SKM-1 (cell line): ENCODE results near the gene ENTPD3.

Experiments used
- DNase-seq: peaks from one replicate; lab custom pipeline; 2025; ENCODE audit not compliant: unreplicated experiment; lab: John Stamatoyannopoulos, UW

The ENTPD3 gene

GRCh38 chr3:40387001-40387894 lies at the start of gene ENTPD3:
TSS of gene ENTPD3 (plus strand) at chr3:40387184. CDS start at chr3:40388058, 874 bp downstream.
- no peak for DNase-seq

- DNase-seq: no peak
These were observed 47.1 kb upstream of the ENTPD3 start for GRCh38 chr3:40339871-40340270.

- no peak for DNase-seq
These were observed 46.3 kb upstream of the ENTPD3 start for GRCh38 chr3:40340541-40341170.

GRCh38 chr3:40341671-40342070 lies 45.3 kb upstream of the ENTPD3 start:
- no peak for DNase-seq

- DNase-seq: no peak
These were observed 36.5 kb upstream of the ENTPD3 start for GRCh38 chr3:40350529-40350928.

GRCh38 chr3:40355410-40355809 lies 31.6 kb upstream of the ENTPD3 start:
- no peak for DNase-seq

- no peak for DNase-seq
These were observed 28.5 kb upstream of the ENTPD3 start for GRCh38 chr3:40358454-40358853.

GRCh38 chr3:40363674-40364073 lies 23.3 kb upstream of the ENTPD3 start:
- no peak for DNase-seq

GRCh38 chr3:40366203-40367162 lies 20.5 kb upstream of the ENTPD3 start:
- no peak for DNase-seq

- DNase-seq: no peak
These were observed 17.3 kb upstream of the ENTPD3 start for GRCh38 chr3:40369716-40370115.

GRCh38 chr3:40377822-40378221 lies 9.2 kb upstream of the ENTPD3 start:
- DNase-seq: no peak

GRCh38 chr3:40379674-40380306 lies 7.2 kb upstream of the ENTPD3 start:
- no peak for DNase-seq

GRCh38 chr3:40381904-40382616 lies 4.9 kb upstream of the ENTPD3 start:
- no peak for DNase-seq

- no peak for DNase-seq
These were observed 4.4 kb upstream of the ENTPD3 start for GRCh38 chr3:40382617-40382979.

- DNase-seq: no peak
These were observed 771 bp upstream of the ENTPD3 start for GRCh38 chr3:40386213-40386612.

GRCh38 chr3:40387895-40388254 lies 891 bp downstream of the ENTPD3 start:
- no peak for DNase-seq

- no peak for DNase-seq
These were observed 9.4 kb downstream of the ENTPD3 start for GRCh38 chr3:40396406-40396805.

- DNase-seq: no peak
These were observed 10.1 kb downstream of the ENTPD3 start for GRCh38 chr3:40397129-40397528.

- DNase-seq: no peak
These were observed 10.9 kb downstream of the ENTPD3 start for GRCh38 chr3:40397912-40398311.

- DNase-seq: no peak
These were observed 11.4 kb downstream of the ENTPD3 start for GRCh38 chr3:40398346-40398745.
